Esophagus squamous epithelium (tissue), 5 donors: ENCODE measurements around the gene NOL4L. TPM values are rescaled to one million over a fixed set of nuclear protein-coding genes. Genes with fewer than 3 reads are reported as not detected.
A peak's percentile ranks its signal among the peaks of the same experiment; 100 is the strongest.

ENCODE experiments used
- DNase-seq: peaks from one replicate; lab custom pipeline; 2025; lab: John Stamatoyannopoulos, UW
- H3K27ac ChIP-seq, 4 donors: fragments of 200-600 bp; sonication (generic); one replicate each; pipeline ENCODE4 v1.5.1; 2016 to 2019; ENCODE audit warnings: mild to moderate bottlenecking in 1 of 4
- H3K27me3 ChIP-seq, 4 donors: fragments of 200-600 bp; sonication (generic); 1 replicate in 3 of 4; 2 replicates in 1 of 4; pipeline versions ENCODE4 v1.5.1 to v1.6.0; 2017 to 2021; ENCODE audit warnings: antibody characterized with exemption in 1 of 4
- H3K36me3 ChIP-seq, 3 donors: fragments of 200-600 bp; sonication (generic); one replicate each; pipeline ENCODE4 v1.5.1; 2016 to 2019
- H3K4me1 ChIP-seq, 3 donors: fragments of 200-600 bp; sonication (generic); one replicate each; pipeline ENCODE4 v1.5.1; 2017 to 2019
- H3K4me3 ChIP-seq, 4 donors: fragments of 200-600 bp; sonication (generic); 1 replicate in 3 of 4; 2 replicates in 1 of 4; pipeline ENCODE4 v1.5.1; 2016 to 2019; ENCODE audit warnings: mild to moderate bottlenecking in 2 of 4, moderate library complexity in 1 of 4
- H3K9me3 ChIP-seq, 3 donors: fragments of 200-600 bp; sonication (generic); one replicate each; pipeline ENCODE4 v1.5.1; 2016 to 2019
- POLR2A ChIP-seq, 4 donors: fragments of 450-650 bp; IDR thresholded peaks; one replicate each; pipeline ENCODE4 v1.6.1; 2017; ENCODE audit warnings: antibody characterized with exemption in 4 of 4, mild to moderate bottlenecking in 4 of 4, moderate library complexity in 3 of 4
- WGBS, 2 donors: methylation state at CpG; one replicate each; pipeline ENCODE4 v1.1.5; 2018; 5-methylcytosine and 5-hydroxymethylcytosine counted together
- intact Hi-C: fragments of 100-400 bp; cut with DNase I; formaldehyde crosslinking; loops from one replicate; pipeline ENCODE4 v1.15.0; 2022
- total RNA-seq, 4 donors: library from RNA; depleted of rRNA; stranded (reverse); fragments of >200 nt; gene quantifications; one replicate each; pipeline ENCODE4 v1.1.0, GENCODE V29; 2016
- TF ChIP-seq, protein P1 (sequence below), 6 experiments: fragments of 450-650 bp in 4 of 6; fragments of 200-600 bp in 2 of 6; sonication (generic) in 2 of 6; IDR thresholded peaks; one replicate each; pipeline ENCODE4 v1.5.1; 2016 to 2019; ENCODE audit warnings: antibody characterized with exemption in 6 of 6, mild to moderate bottlenecking in 4 of 6, moderate library complexity in 4 of 6
- donor health status: DM: yes; HTN: yes; CAD: no.

NOL4L gene
- total RNA-seq, 4 donors from 2014 or later, result 1.5 to 5.1 (median 3.0) TPM

DNA sequence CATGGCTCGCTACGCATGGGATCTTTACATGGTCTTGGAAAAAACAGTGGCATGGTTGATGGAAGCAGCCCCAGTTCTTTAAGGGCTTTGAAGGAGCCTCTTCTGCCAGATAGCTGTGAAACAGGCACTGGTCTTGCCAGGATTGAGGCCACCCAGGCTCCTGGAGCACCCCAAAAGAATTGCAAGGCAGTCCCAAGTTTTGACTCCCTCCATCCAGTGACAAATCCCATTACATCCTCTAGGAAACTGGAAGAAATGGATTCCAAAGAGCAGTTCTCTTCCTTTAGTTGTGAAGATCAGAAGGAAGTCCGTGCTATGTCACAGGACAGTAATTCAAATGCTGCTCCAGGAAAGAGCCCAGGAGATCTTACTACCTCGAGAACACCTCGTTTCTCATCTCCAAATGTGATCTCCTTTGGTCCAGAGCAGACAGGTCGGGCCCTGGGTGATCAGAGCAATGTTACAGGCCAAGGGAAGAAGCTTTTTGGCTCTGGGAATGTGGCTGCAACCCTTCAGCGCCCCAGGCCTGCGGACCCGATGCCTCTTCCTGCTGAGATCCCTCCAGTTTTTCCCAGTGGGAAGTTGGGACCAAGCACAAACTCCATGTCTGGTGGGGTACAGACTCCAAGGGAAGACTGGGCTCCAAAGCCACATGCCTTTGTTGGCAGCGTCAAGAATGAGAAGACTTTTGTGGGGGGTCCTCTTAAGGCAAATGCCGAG lies 148.8 kb downstream of the NOL4L start:
- no peak overlapping the region for H3K4me3 ChIP-seq
- intact Hi-C loops, result no loop called here
- H3K9me3 ChIP-seq, result no peaks in the 10 kb centered on the region
- no peak overlapping the region for H3K27ac ChIP-seq
- no peaks in the 10 kb centered on the region for H3K4me1 ChIP-seq
- WGBS, 2 donors, result 92 to 100% methylated on average over 8 to 11 of the region's 11 CpGs
- H3K36me3 ChIP-seq, result peaks cover 43 to 94% (median 57%) of the 10 kb centered on the region in 3 donors
- no peak for DNase-seq
- H3K27me3 ChIP-seq, result no peaks in the 10 kb centered on the region
- TF ChIP-seq, protein P1, sequence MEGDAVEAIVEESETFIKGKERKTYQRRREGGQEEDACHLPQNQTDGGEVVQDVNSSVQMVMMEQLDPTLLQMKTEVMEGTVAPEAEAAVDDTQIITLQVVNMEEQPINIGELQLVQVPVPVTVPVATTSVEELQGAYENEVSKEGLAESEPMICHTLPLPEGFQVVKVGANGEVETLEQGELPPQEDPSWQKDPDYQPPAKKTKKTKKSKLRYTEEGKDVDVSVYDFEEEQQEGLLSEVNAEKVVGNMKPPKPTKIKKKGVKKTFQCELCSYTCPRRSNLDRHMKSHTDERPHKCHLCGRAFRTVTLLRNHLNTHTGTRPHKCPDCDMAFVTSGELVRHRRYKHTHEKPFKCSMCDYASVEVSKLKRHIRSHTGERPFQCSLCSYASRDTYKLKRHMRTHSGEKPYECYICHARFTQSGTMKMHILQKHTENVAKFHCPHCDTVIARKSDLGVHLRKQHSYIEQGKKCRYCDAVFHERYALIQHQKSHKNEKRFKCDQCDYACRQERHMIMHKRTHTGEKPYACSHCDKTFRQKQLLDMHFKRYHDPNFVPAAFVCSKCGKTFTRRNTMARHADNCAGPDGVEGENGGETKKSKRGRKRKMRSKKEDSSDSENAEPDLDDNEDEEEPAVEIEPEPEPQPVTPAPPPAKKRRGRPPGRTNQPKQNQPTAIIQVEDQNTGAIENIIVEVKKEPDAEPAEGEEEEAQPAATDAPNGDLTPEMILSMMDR (IDR thresholded peaks at IDR 0.05), result no peak
- TF ChIP-seq POLR2A (IDR thresholded peaks at IDR 0.05), result no peak

DNA sequence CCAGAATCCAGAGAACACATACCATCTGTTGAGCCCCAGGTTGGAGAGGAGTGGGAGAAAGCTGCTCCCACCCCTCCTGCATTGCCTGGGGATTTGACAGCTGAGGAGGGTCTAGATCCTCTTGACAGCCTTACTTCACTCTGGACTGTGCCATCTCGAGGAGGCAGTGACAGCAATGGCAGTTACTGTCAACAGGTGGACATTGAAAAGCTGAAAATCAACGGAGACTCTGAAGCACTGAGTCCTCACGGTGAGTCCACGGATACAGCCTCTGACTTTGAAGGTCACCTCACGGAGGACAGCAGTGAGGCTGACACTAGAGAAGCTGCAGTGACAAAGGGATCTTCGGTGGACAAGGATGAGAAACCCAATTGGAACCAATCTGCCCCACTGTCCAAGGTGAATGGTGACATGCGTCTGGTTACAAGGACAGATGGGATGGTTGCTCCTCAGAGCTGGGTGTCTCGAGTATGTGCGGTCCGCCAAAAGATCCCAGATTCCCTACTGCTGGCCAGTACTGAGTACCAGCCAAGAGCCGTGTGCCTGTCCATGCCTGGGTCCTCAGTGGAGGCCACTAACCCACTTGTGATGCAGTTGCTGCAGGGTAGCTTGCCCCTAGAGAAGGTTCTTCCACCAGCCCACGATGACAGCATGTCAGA lies 149.6 kb downstream of the NOL4L start:
- Histone ChIP-seq H3K36me3 (peaks cover 49 to 98% (median 63%) of the 10 kb centered on the region in 3 donors), H3K9me3 (no peaks in the 10 kb centered on the region), H3K27ac (no peak overlapping the region), H3K27me3 (no peaks in the 10 kb centered on the region), H3K4me3 (no peak overlapping the region), H3K4me1 (no peaks in the 10 kb centered on the region)
- DNase-seq, result no peak
- intact Hi-C loops, result no loop called here
- 92 to 93% methylated on average over 8 to 10 of the region's 12 CpGs for WGBS, 2 donors
- TF ChIP-seq, protein P1 (IDR thresholded peaks at IDR 0.05), result no peak
- no peak for TF ChIP-seq POLR2A (IDR thresholded peaks at IDR 0.05)

DNA sequence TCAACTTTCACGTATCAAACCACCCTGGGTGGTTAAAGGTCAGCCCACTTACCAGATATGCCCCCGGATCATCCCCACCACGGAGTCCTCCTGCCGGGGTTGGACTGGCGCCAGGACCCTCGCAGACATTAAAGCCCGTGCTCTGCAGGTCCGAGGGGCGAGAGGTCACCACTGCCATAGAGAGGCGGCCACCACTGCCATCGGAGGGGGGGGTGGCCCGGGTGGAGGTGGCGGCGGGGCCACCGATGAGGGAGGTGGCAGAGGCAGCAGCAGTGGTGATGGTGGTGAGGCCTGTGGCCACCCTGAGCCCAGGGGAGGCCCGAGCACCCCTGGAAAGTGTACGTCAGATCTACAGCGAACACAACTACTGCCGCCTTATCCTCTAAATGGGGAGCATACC lies 150.7 kb downstream of the NOL4L start:
- WGBS, 2 donors, result 79 to 87% methylated on average over 3 to 9 of the region's 19 CpGs
- intact Hi-C loops, result no loop called here
- TF ChIP-seq, protein P1 (IDR thresholded peaks at IDR 0.05), result no peak
- no peak for TF ChIP-seq POLR2A (IDR thresholded peaks at IDR 0.05)
- Histone ChIP-seq H3K27me3 (no peaks in the 10 kb centered on the region), H3K36me3 (peaks cover 54 to 100% (median 69%) of the 10 kb centered on the region in 3 donors), H3K4me1 (no peaks in the 10 kb centered on the region), H3K9me3 (no peaks in the 10 kb centered on the region), H3K27ac (peak overlapping the region in 1 of 4 donors; percentile 17), H3K4me3 (no peak overlapping the region)
- DNase-seq, result no peak

GRCh38 chr20:32433311-32434021 lies 151.7 kb downstream of the NOL4L start:
- no peak for DNase-seq
- H3K9me3 ChIP-seq, result no peaks in the 10 kb centered on the region
- no peaks in the 10 kb centered on the region for H3K4me1 ChIP-seq
- H3K36me3 ChIP-seq, result peaks cover 55 to 100% (median 75%) of the 10 kb centered on the region in 3 donors
- H3K27me3 ChIP-seq, result no peaks in the 10 kb centered on the region
- TF ChIP-seq, protein P1 (IDR thresholded peaks at IDR 0.05), result no peak
- no peak for TF ChIP-seq POLR2A (IDR thresholded peaks at IDR 0.05)
- no peak overlapping the region for H3K4me3 ChIP-seq
- WGBS, 2 donors, result 81 to 83% methylated on average over 16 to 18 of the region's 20 CpGs
- intact Hi-C loops, result no loop called here
- H3K27ac ChIP-seq, result peak overlapping the region in 1 of 4 donors; percentile 39
